Measurements from ENCODE around the gene RASAL2. TPM values are rescaled to one million over a fixed set of nuclear protein-coding genes. Genes with fewer than 3 reads are reported as not detected.

Gene RASAL2
- total RNA-seq, 2 donors from 2014 or later = 9.9 to 20.4 TPM

- no peaks in the 10 kb centered on the region for H3K36me3 ChIP-seq (replicated peaks in 1 of 2; ENCODE audit: insufficient read depth in 1 of 2, low read depth in 2 of 2)
- ATAC-seq = no peak
- H3K27me3 ChIP-seq = no peaks in the 10 kb centered on the region
Observed at GRCh38 chr1:178275553-178275952, 181.6 kb downstream of the RASAL2 start.

GRCh38 chr1:178277793-178278530, 184.1 kb downstream of the RASAL2 start:
- H3K27me3 ChIP-seq = no peaks in the 10 kb centered on the region
- H3K4me3 ChIP-seq = no peak overlapping the region
- DNase-seq (no peak), ATAC-seq (no peak)
- no peaks in the 10 kb centered on the region for H3K9me3 ChIP-seq
- TF ChIP-seq CTCF (IDR thresholded peaks at IDR 0.05) (no peak), POLR2A (IDR thresholded peaks at IDR 0.05) (no peak)
- no peaks in the 10 kb centered on the region for H3K36me3 ChIP-seq (replicated peaks in 1 of 2; ENCODE audit: insufficient read depth in 1 of 2, low read depth in 2 of 2)
- H3K4me1 ChIP-seq = no peaks in the 10 kb centered on the region
- H3K27ac ChIP-seq = no peak overlapping the region
- WGBS, 2 donors = 85 to 100% methylated on average over 4 of the region's 4 CpGs
- intact Hi-C loops (cut with DNase I) = no loop called here

More at GRCh38 chr1:178275553-178275952, 181.6 kb downstream of the RASAL2 start:
- intact Hi-C loops (cut with DNase I) = no loop called here
- Histone ChIP-seq H3K4me3 (no peak overlapping the region), H3K9me3 (no peaks in the 10 kb centered on the region), H3K4me1 (no peaks in the 10 kb centered on the region), H3K27ac (no peak overlapping the region)
- TF ChIP-seq CTCF (IDR thresholded peaks at IDR 0.05) (no peak), POLR2A (IDR thresholded peaks at IDR 0.05) (no peak)
- no peak for DNase-seq
- WGBS, 2 donors = 77 to 80% methylated on average over 2 of the region's 2 CpGs

GRCh38 chr1:178278916-178279686, 185.2 kb downstream of the RASAL2 start:
- Histone ChIP-seq H3K4me1 (no peaks in the 10 kb centered on the region), H3K27ac (no peak overlapping the region), H3K9me3 (no peaks in the 10 kb centered on the region), H3K4me3 (no peak overlapping the region), H3K36me3 (replicated peaks in 1 of 2; ENCODE audit: insufficient read depth in 1 of 2, low read depth in 2 of 2) (no peaks in the 10 kb centered on the region), H3K27me3 (no peaks in the 10 kb centered on the region)
- intact Hi-C loops (cut with DNase I) = no loop called here
- TF ChIP-seq POLR2A (IDR thresholded peaks at IDR 0.05) (no peak), CTCF (IDR thresholded peaks at IDR 0.05) (no peak)
- ATAC-seq = no peak
- WGBS, 2 donors = 74 to 82% methylated on average over 1 of the region's 1 CpG
- no peak for DNase-seq

- no peak overlapping the region for H3K4me3 ChIP-seq
- no peaks in the 10 kb centered on the region for H3K9me3 ChIP-seq
- no peaks in the 10 kb centered on the region for H3K36me3 ChIP-seq (replicated peaks in 1 of 2; ENCODE audit: insufficient read depth in 1 of 2, low read depth in 2 of 2)
- H3K27me3 ChIP-seq = no peaks in the 10 kb centered on the region
- H3K27ac ChIP-seq = no peak overlapping the region
- intact Hi-C loops (cut with DNase I) = no loop called here
- H3K4me1 ChIP-seq = no peaks in the 10 kb centered on the region
- TF ChIP-seq CTCF (IDR thresholded peaks at IDR 0.05) (peak; percentile 9 to 59 (median 46)), POLR2A (IDR thresholded peaks at IDR 0.05) (no peak)
- WGBS, 2 donors = 15 to 18% methylated on average over 3 of the region's 3 CpGs
- ATAC-seq (no peak), DNase-seq (no peak)
Observed at GRCh38 chr1:178282949-178283367, 189.1 kb downstream of the RASAL2 start.
